ENCODE measurements around the gene ELP6.

Gene ELP6

GRCh38 chr3:47533996-47534454 is 20.5 kb upstream of the ELP6 start:
- TF ChIP-seq, protein P1, sequence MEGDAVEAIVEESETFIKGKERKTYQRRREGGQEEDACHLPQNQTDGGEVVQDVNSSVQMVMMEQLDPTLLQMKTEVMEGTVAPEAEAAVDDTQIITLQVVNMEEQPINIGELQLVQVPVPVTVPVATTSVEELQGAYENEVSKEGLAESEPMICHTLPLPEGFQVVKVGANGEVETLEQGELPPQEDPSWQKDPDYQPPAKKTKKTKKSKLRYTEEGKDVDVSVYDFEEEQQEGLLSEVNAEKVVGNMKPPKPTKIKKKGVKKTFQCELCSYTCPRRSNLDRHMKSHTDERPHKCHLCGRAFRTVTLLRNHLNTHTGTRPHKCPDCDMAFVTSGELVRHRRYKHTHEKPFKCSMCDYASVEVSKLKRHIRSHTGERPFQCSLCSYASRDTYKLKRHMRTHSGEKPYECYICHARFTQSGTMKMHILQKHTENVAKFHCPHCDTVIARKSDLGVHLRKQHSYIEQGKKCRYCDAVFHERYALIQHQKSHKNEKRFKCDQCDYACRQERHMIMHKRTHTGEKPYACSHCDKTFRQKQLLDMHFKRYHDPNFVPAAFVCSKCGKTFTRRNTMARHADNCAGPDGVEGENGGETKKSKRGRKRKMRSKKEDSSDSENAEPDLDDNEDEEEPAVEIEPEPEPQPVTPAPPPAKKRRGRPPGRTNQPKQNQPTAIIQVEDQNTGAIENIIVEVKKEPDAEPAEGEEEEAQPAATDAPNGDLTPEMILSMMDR (IDR thresholded peaks at IDR 0.05; ENCODE audit: low read depth, low read length, poor library complexity, severe bottlenecking) = no peak
- TF ChIP-seq EZH2phosphoT487 (IDR thresholded peaks at IDR 0.05; ENCODE audit: borderline replicate concordance, low read length) = no peak
- Histone ChIP-seq H3K27ac (ENCODE audit: low read depth, low read length) (no peak overlapping the region), H3K4me1 (ENCODE audit: control insufficient read depth, low read length) (no peaks in the 10 kb centered on the region), H4K20me1 (ENCODE audit: control insufficient read depth, insufficient read depth, low read depth, low read length) (no peaks in the 10 kb centered on the region), H3K36me3 (ENCODE audit: control insufficient read depth, low read length) (no peaks in the 10 kb centered on the region), H3K27me3 (ENCODE audit: control insufficient read depth, low read length) (no peaks in the 10 kb centered on the region; the same call in none of the 2 replicates), H3K9me3 (ENCODE audit: control insufficient read depth, insufficient read depth, low read length) (no peaks in the 10 kb centered on the region), H3F3A (ENCODE audit: control insufficient read depth, insufficient read depth) (no peaks in the 10 kb centered on the region), H3K4me3 (ENCODE audit: low read length) (no peak overlapping the region), H3K9me2 (replicated peaks; ENCODE audit: control insufficient read depth, low read length) (no peaks in the 10 kb centered on the region), H3K4me2 (ENCODE audit: low read length) (no peak overlapping the region), H3K79me2 (ENCODE audit: control insufficient read depth, low read length) (no peaks in the 10 kb centered on the region)

DNA sequence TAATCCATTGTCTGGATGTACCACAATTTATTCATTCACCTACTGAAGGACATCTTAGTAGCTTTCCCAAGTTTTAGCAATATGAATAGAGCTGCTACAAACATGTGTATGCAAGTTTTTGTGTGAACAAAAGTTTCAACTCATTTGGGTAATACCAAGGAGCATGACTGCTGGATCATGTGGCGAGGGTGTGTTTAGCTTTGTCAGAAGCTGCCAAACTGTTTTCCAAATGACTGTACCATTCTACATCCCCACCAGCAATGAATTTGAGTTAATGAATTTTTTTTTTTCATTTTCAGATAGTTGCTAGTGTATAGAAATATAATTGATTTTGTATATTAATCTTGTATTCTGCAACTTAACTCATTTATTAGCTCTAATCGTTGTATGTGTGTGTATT is 20.0 kb upstream of the ELP6 start:
- H3K27ac ChIP-seq (ENCODE audit: low read depth, low read length) = no peak overlapping the region
- TF ChIP-seq EZH2phosphoT487 (IDR thresholded peaks at IDR 0.05; ENCODE audit: borderline replicate concordance, low read length) = no peak
- TF ChIP-seq, protein P1 (IDR thresholded peaks at IDR 0.05; ENCODE audit: low read depth, low read length, poor library complexity, severe bottlenecking) = no peak
- no peaks in the 10 kb centered on the region for H3K79me2 ChIP-seq (ENCODE audit: control insufficient read depth, low read length)
- no peaks in the 10 kb centered on the region for H3F3A ChIP-seq (ENCODE audit: control insufficient read depth, insufficient read depth)
- no peaks in the 10 kb centered on the region for H3K36me3 ChIP-seq (ENCODE audit: control insufficient read depth, low read length)
- H3K27me3 ChIP-seq (ENCODE audit: control insufficient read depth, low read length) = no peaks in the 10 kb centered on the region; the same call in none of the 2 replicates
- H3K9me2 ChIP-seq (replicated peaks; ENCODE audit: control insufficient read depth, low read length) = no peaks in the 10 kb centered on the region
- H3K4me2 ChIP-seq (ENCODE audit: low read length) = no peak overlapping the region
- H4K20me1 ChIP-seq (ENCODE audit: control insufficient read depth, insufficient read depth, low read depth, low read length) = no peaks in the 10 kb centered on the region
- no peaks in the 10 kb centered on the region for H3K9me3 ChIP-seq (ENCODE audit: control insufficient read depth, insufficient read depth, low read length)
- no peaks in the 10 kb centered on the region for H3K4me1 ChIP-seq (ENCODE audit: control insufficient read depth, low read length)
- H3K4me3 ChIP-seq (ENCODE audit: low read length) = no peak overlapping the region

DNA sequence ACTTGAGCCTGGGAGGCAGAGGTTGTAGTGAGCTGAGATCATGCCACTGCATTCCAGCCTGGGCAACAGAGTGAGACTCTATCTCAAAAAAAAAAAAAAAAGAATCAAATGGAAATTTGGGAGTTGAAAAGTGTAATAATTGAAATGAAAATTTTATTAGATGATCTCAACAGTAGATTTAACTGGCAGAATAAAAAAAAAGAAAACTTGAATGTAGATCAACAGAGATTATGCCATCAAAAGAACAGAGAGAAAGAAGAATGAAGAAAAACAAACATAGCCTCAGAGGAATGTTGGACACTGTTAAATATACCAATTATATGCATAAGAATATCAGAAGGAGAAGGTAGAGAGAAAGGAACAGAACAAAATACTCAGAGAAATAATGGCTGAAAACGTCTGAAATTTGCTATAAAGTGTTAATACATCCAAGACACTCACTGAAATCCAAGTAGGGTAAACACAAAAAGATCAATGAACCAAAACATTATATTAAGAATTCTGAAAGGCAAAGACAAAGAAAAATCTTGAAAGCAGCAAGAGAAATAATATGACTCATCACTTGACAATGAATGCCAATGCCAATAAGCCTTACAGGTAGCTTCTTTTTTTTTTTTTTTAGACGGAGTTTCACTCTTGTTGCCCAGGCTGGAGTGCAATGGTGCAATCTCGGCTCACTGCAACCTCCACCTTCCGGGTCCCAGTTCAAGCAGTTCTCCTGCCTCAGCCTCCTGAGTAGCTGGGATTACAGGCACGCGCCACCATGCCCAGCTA is 14.6 kb upstream of the ELP6 start:
- H3K79me2 ChIP-seq (ENCODE audit: control insufficient read depth, low read length) = no peaks in the 10 kb centered on the region
- no peak overlapping the region for H3K4me2 ChIP-seq (ENCODE audit: low read length)
- no peak overlapping the region for H3K27ac ChIP-seq (ENCODE audit: low read depth, low read length)
- no peak overlapping the region for H3K4me3 ChIP-seq (ENCODE audit: low read length)
- no peak for TF ChIP-seq EZH2phosphoT487 (IDR thresholded peaks at IDR 0.05; ENCODE audit: borderline replicate concordance, low read length)
- TF ChIP-seq, protein P1 (IDR thresholded peaks at IDR 0.05; ENCODE audit: low read depth, low read length, poor library complexity, severe bottlenecking) = no peak
- no peaks in the 10 kb centered on the region; the same call in 1 of the 2 replicates for H3K27me3 ChIP-seq (ENCODE audit: control insufficient read depth, low read length)
- H3K4me1 ChIP-seq (ENCODE audit: control insufficient read depth, low read length) = no peaks in the 10 kb centered on the region
- no peaks in the 10 kb centered on the region for H3K9me2 ChIP-seq (replicated peaks; ENCODE audit: control insufficient read depth, low read length)
- H3F3A ChIP-seq (ENCODE audit: control insufficient read depth, insufficient read depth) = no peaks in the 10 kb centered on the region
- H3K9me3 ChIP-seq (ENCODE audit: control insufficient read depth, insufficient read depth, low read length) = no peaks in the 10 kb centered on the region
- no peaks in the 10 kb centered on the region for H4K20me1 ChIP-seq (ENCODE audit: control insufficient read depth, insufficient read depth, low read depth, low read length)
- H3K36me3 ChIP-seq (ENCODE audit: control insufficient read depth, low read length) = no peaks in the 10 kb centered on the region
